HUDEP-2 (cell line): ENCODE results near the gene SMIM36.
"Not testable (repeated sequence)": the region's sequence is repeated elsewhere in the genome, so short reads cannot be mapped to it uniquely, and the experiment has no call there.

Experiments used
- DNase-seq, 76 experiments: peaks; one replicate each; lab custom pipeline; 2025; ENCODE audit not compliant: unreplicated experiment in 76 of 76; lab: John Stamatoyannopoulos, UW

SMIM36 gene

DNA sequence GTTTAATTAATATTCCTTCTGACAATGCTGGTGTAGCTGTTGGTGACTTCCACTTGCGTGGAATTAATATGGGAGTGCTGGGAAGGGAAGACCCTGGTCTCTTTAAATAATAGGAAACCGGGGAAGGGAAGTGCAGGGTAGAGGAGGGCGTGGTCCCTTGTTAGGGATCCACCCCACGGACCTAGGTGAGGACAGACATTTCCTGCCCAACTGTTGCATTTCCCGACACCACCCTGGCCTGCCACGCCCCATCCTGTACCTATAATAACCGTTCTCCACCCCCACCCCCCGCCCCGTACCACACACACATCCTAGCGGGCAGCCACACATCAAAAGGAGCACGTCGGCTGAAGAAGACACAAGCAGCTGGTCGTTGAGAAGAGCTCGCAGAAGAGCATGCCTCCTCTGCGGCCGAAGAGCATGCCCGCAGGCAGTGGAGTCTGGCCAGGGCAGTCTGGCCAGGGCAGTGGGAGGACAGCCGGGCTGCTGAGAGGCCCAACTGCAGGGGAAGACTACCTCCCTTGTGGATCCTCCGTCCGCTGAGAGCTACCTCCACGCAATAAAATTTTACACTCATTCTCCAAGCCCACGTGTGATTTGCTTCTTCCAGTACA is 52.9 kb downstream of the SMIM36 start:
- DNase-seq, result no peak

DNA sequence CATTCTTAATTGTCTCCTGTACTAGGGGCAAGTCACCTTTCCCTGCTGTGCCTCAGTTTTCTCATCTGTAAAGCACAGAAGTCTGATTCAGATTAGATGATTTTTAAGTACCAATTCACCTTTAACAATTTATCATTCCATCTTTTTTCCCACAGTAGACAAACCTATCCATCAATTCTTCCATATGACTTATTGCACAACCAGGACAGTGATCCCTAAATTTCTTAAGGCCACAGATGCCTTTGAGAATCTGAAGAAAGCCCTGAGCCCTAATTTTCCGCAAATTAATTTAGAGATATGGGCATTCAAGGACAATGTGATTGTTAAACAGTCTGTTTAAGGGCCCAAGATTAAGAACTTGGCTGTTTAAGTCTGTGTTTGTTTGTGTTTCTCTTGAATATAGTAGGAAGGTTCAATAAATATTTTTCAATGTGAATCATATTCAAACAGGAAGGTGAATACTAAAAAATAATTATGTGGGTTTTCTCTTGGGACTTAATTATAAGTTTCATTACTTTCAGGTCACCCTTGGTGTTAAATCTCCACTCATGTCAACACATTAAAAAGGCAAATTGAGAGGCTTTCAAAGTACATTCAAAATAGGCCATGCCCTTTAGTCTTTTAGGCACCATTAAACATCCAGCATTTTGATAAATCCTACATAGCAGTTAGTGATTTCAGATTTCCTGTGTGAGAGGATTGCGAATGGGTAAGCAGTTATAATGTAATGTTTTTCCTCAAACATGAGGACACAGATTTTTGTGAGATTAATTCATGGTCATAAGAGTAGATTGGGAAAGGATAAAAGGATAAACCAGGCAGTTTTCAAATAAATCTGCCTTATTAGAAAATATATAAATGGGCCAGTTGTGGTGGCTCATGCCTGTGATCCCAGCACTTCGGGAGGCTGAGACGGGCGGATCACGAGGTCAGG is 54.7 kb downstream of the SMIM36 start:
- DNase-seq, result no peak

DNA sequence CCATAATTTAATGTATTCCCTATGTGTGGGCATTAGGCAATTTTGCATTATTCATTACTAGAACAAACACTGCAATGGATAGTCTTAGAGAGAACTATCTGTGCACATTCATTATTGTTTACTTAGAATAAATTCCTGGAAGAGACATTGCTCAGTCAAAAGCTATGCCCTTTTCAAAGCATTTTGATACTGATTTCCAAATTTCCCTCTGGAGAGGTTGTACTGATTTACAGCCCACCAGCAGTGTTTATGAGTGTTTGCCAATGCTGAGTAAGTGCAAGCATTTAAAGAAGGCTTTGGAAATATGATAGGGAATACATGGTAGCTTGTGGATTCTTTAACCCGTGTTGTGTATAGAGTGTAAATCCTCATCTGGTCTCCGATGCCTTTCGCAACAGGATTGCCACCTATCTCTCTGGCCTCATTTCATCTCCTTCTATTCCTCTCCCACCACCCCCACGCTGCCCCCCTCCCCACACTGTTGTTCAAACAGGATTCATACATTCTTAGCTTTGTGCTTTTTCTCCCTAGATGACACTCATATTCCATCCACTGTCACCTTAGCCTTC is 56.3 kb downstream of the SMIM36 start:
- no peak for DNase-seq

DNA sequence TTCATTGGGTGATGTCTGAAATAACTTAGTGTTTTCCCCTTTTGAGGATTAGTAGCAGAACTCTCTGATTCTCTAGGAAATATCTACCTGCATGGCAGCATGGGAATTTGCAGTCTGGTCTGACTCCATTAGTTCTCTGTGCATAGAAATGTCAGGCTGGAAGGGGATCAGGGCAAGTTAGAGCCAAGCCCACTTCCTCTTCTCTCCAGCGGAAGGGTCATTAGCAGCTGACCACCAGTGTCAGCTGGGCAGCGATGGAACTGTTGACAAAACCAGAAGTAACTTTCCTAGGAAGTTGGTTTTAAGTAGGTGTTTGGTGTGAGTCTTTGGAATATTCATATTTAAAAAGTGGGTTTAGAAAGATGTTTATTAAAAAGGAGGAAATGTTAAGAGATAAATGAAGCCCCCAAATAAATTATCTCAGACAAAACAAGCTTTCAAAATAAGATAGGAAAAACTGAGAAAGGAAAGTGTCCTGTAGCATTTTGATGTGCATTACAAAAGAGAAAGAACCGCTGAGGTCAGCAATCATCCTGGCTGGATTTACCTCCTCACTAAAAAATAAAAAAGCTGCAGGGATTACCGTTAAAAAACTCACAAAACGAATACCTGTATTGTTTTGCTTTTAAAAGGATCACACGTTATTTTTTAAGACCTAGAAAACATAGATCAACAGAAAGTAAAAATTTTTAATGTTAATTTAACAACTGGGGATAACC is 57.3 kb downstream of the SMIM36 start:
- DNase-seq, result no peak

DNA sequence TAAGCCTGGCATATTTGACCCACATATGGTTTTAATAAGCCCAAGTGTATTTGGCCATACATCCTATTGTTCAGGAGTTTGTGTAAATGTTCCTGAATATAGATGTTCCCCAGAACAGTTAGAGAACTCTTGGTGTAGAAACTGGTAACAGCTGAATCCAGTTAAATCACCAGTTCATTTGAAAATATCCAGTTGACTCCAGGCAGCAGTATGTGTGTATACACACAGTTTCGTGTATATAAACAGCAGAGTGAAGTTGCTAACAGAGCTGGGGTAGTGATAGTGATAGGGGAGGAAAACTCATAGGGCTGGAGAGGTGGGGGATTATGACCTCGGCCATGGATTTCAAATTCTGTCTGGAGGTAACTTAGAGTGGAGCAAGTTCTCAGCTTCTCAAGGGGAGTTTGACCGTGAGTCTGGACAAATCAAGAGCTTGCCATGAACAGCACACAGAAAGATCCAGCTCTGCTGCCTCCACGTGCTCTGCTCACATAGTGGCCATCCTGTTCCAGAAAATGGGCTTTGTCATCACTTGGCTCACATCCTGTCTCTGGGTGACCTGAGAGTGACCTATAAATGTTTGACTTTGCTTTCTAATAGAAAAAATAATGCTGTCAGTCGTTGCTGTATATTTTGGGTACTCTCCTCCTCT is 59.0 kb downstream of the SMIM36 start:
- peak in 28 of 76 experiments; percentile 2 to 50 (median 14) for DNase-seq

DNA sequence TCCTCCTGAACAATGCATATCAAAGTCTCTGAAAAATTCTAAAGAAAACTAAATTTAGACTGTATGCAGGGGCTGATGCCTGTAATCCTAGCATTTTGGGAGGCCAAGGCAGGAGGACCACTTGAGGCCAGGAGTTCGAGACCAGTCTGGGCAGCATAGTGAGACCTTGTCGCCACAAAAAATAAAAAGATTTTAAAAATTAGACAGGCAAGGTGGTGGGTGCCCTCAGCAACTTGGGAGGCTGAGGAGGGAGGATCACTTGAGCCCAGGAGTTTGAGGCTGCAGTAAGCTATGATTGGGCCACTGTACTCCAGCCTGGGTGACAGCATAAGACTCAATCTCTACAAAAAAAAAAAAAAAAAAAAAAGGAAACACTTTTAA is 59.5 kb downstream of the SMIM36 start:
- no peak for DNase-seq

DNA sequence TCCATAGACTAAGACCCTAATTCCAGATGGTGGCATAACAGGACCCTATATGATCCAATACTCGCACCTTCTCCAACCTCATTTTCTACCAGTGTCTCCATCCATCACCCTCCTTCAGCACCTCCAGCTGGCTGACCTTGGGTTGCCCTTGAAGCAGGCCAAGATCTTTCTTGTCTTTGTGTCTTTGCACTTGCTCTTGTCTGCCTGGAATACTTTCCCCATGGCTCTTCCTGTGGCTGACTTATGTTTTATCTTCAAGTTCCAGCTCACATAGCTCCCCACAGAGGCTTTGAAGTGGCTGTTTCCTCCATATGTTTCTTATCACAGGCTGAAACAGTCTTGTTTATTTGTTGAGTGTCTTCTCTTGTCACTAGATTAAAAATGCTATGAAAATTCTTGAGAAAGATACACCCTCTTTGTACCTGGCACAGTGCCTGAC is 60.0 kb downstream of the SMIM36 start:
- peak in 74 of 76 experiments; percentile 14 to 94 (median 66) for DNase-seq

GRCh38 chr17:55450232-55450825 is 60.9 kb downstream of the SMIM36 start:
- peak in 9 of 76 experiments; percentile 6 to 32 (median 13) for DNase-seq

DNA sequence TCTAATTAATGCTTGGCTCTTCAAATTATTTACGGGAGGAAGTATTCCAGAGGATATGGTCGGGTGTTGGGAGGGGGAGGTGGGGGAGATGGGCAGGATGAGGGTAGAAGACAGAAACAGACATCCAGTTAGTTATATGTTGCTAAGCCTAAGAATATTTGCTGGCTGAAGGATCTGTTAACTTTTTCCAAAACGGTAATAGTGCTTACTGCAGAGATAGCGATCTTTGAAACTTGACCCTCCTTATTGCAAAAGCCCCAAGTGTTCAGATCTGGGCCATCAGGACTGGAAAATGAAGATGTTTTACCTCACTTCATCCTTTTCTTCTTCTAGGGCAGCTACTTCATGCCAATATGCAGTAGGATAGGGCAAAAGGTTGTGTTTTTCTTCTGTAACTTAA is 62.6 kb downstream of the SMIM36 start:
- peak in 2 of 76 experiments; percentile 7 to 8 for DNase-seq

GRCh38 chr17:55446581-55447205 is 64.6 kb downstream of the SMIM36 start:
- DNase-seq, result no peak

DNA sequence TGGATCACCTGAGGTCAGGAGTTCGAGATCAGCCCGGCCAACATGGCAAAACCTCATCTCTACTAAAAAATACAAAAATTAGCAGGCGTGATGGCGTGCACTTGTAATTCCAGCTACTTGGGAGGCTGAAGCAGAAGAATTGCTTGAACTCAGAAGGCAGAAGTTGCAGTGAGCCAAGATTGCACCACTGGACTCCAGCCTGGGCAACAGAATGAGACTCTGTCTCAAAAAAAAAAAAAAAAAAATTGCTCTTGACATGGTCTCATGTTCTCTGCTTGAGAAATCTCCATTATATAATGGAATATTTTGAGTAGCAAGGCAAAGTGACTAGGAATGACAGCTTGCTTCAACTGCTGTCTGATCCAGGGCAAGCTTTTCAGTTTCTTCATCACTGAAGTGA is 65.2 kb downstream of the SMIM36 start:
- not testable (repeated sequence) for DNase-seq

- DNase-seq, result no peak
These were observed 66.5 kb downstream of the SMIM36 start for GRCh38 chr17:55444471-55445441.

DNA sequence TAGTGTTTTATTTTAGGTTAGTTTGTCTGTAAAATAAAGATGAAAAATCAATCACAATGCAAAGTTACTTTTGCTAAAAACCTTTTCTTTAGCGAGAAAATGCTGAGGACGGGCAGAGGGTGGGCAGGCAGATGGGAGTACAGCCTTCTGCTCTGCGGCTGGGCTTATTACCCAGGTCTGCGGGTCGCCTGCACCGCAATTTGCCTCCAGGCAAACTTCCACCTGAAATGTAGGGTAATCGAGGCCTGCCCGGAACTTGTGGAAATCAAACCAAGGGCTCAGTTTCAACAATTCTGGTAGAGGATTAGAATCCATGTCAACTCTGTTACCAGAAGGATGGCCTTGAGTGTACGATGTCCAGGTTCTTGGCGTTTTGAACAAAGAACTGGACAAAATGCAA is 67.3 kb downstream of the SMIM36 start:
- no peak for DNase-seq

GRCh38 chr17:55442953-55443683 is 68.1 kb downstream of the SMIM36 start:
- no peak for DNase-seq

GRCh38 chr17:55442462-55442861 is 68.8 kb downstream of the SMIM36 start:
- DNase-seq, result no peak

GRCh38 chr17:55441544-55441943 is 69.7 kb downstream of the SMIM36 start:
- no peak for DNase-seq

DNA sequence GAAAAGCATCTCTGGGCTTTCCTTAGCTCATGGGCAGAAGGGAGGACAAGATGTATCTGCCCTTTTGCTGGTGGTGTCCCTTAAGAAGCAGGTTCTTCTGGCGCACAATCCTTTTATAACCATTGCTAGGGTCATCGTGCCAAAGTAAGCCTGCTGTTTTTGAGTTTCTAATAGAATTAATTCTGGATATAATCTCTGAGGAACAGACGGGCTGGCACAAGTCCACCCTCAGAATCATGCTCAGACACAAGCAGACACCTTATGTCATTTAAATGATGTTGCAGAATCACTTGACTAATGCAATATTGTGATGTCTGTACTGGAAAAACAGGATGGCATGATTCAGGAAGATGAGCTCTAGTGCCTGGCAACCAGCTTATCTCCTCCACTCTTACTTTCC is 70.9 kb downstream of the SMIM36 start:
- peak in 25 of 76 experiments; percentile 2 to 70 (median 39) for DNase-seq

DNA sequence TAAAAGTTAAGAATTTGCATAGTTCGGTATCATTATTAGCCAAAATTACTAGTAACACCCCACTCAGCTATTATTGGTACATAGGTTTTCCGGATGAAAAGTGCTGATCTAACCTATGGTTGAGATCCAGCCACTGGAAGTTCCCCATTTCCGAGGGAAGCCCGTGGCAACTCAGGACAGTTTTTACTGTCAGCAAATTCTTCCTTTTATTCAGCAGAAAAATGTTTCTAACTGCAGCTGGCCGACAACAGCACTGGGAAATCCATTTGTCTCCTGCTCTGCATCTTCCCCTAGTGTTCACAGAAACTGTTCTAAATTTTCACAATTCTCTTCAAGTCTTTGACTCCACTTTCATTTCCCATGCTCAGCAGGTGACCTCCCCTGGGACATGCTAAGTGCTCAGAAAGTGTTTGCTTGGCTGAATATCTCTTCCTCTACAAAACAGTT is 74.1 kb downstream of the SMIM36 start:
- DNase-seq, result no peak
